Progenitor cell of endocrine pancreas (in vitro differentiated cells): Measurements from ENCODE around the gene CYP1B1. TPM values are rescaled to one million over a fixed set of nuclear protein-coding genes. Genes with fewer than 3 reads are reported as not detected.

ENCODE experiments used
- DNase-seq: peaks from one replicate; pipeline ENCODE4 v3.0.0; 2021; ENCODE audit warnings: low spot score; ENCODE audit not compliant: unreplicated experiment
- H3K27ac Mint-ChIP-seq: 2 replicates; pipeline ENCODE4 v1.8.0; 2021; ENCODE audit warnings: mild to moderate bottlenecking, moderate library complexity, mixed read lengths
- H3K27me3 Mint-ChIP-seq: 2 replicates; pipeline ENCODE4 v1.8.0; 2021; ENCODE audit warnings: mixed read lengths
- H3K36me3 Mint-ChIP-seq: 2 replicates; pipeline ENCODE4 v1.8.0; 2022; ENCODE audit warnings: mixed read lengths; ENCODE audit not compliant: insufficient read depth
- H3K4me1 Mint-ChIP-seq: 2 replicates; pipeline ENCODE4 v1.8.0; 2021; ENCODE audit warnings: low read depth, mixed read lengths
- H3K4me3 Mint-ChIP-seq: 2 replicates; pipeline ENCODE4 v1.8.0; 2021; ENCODE audit warnings: low read depth, mild to moderate bottlenecking, moderate library complexity, mixed read lengths
- H3K9me3 Mint-ChIP-seq: 2 replicates; pipeline ENCODE4 v1.8.0; 2021; ENCODE audit warnings: low read depth, mixed read lengths
- total RNA-seq: library from RNA; stranded (reverse); gene quantifications from 2 replicates; pipeline ENCODE4 v1.2.1, GENCODE V29; 2021
- TF ChIP-seq, protein P1 (sequence below): fragments of 200-600 bp; sonication (generic); IDR thresholded peaks from one replicate; pipeline ENCODE4 v1.5.0; 2021; ENCODE audit warnings: antibody characterized with exemption, mild to moderate bottlenecking; ENCODE audit not compliant: unreplicated experiment

Gene CYP1B1
- total RNA-seq, 1 donor from 2014 or later: 1.6 TPM

DNA sequence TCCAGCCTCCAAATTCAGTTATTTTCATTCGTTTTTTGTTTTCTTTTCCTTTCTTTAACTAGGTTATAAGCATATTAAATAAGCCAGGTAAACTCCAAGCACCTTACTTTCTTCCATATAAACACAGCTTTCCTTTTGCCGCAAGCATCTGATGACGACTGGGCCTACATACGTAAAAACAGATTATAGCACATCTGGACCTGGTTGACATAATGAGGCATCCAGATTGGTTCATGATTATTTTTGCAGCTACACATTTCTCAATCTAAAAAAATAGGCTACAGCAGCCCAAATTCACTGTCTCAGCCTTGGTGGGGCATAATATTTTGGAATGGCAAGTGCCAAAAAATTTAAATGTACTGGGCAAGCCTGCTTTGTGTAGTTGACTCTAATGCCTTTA lies 7.7 kb downstream of the CYP1B1 start:
- no peaks in the 10 kb centered on the region for H3K9me3 Mint-ChIP-seq
- no peak overlapping the region for H3K27ac Mint-ChIP-seq
- no peaks in the 10 kb centered on the region for H3K36me3 Mint-ChIP-seq
- H3K27me3 Mint-ChIP-seq: peaks cover 34% of the 10 kb centered on the region
- no peak for DNase-seq
- no peak overlapping the region for H3K4me3 Mint-ChIP-seq
- TF ChIP-seq, protein P1, sequence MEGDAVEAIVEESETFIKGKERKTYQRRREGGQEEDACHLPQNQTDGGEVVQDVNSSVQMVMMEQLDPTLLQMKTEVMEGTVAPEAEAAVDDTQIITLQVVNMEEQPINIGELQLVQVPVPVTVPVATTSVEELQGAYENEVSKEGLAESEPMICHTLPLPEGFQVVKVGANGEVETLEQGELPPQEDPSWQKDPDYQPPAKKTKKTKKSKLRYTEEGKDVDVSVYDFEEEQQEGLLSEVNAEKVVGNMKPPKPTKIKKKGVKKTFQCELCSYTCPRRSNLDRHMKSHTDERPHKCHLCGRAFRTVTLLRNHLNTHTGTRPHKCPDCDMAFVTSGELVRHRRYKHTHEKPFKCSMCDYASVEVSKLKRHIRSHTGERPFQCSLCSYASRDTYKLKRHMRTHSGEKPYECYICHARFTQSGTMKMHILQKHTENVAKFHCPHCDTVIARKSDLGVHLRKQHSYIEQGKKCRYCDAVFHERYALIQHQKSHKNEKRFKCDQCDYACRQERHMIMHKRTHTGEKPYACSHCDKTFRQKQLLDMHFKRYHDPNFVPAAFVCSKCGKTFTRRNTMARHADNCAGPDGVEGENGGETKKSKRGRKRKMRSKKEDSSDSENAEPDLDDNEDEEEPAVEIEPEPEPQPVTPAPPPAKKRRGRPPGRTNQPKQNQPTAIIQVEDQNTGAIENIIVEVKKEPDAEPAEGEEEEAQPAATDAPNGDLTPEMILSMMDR: no peak
- H3K4me1 Mint-ChIP-seq: no peaks in the 10 kb centered on the region

- peaks cover 20% of the 10 kb centered on the region for H3K27me3 Mint-ChIP-seq
- H3K27ac Mint-ChIP-seq: no peak overlapping the region
- H3K9me3 Mint-ChIP-seq: no peaks in the 10 kb centered on the region
- no peak overlapping the region for H3K4me3 Mint-ChIP-seq
- DNase-seq: no peak
- TF ChIP-seq, protein P1: no peak
- H3K4me1 Mint-ChIP-seq: no peaks in the 10 kb centered on the region
- H3K36me3 Mint-ChIP-seq: no peaks in the 10 kb centered on the region
Measured at GRCh38 chr2:38066421-38067115, 9.4 kb downstream of the CYP1B1 start.

GRCh38 chr2:38065502-38066135 lies 10.3 kb downstream of the CYP1B1 start:
- Mint-ChIP-seq H3K4me1 (no peaks in the 10 kb centered on the region), H3K27ac (no peak overlapping the region), H3K9me3 (no peaks in the 10 kb centered on the region), H3K4me3 (no peak overlapping the region), H3K36me3 (no peaks in the 10 kb centered on the region), H3K27me3 (peaks cover 12% of the 10 kb centered on the region)
- DNase-seq: no peak
- TF ChIP-seq, protein P1: no peak

DNA sequence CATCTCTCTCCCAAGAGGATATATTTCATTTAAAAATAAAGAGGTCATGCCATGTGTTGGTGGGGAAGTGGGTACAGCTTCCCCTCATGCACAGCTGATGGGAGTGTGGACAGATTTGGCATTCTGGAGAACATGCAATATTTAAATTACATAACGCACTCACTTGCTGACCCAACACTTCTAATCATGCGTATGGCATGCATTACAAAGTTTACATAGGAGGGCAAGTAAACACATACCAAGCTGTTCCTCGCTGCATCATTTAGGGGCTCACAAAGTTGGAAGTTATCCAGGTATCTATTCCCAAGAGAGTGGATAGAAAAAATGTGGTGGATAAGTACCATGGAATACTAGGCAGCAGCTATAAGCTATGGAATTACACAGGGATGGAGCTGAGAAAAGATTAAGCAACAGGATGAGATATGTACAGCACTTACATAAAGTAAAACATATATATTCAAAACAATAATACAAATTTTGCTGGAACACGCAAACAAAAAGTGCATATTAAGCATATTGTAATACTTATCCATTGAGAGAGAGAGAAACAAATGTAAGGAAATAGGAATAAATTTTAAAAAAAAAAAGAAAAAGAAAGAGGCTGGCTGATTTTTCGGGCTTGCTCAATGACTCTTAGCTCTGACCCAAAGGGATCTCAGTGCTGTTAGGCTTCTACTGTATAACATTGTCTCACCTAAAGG lies 11.0 kb downstream of the CYP1B1 start:
- Mint-ChIP-seq H3K27me3 (peaks cover 6% of the 10 kb centered on the region), H3K4me3 (no peak overlapping the region), H3K36me3 (no peaks in the 10 kb centered on the region), H3K27ac (no peak overlapping the region), H3K9me3 (no peaks in the 10 kb centered on the region), H3K4me1 (no peaks in the 10 kb centered on the region)
- no peak for DNase-seq
- TF ChIP-seq, protein P1: no peak

- Mint-ChIP-seq H3K4me1 (no peaks in the 10 kb centered on the region), H3K36me3 (no peaks in the 10 kb centered on the region), H3K9me3 (no peaks in the 10 kb centered on the region), H3K4me3 (no peak overlapping the region), H3K27me3 (no peaks in the 10 kb centered on the region), H3K27ac (no peak overlapping the region)
- TF ChIP-seq, protein P1: no peak
- no peak for DNase-seq
Measured at GRCh38 chr2:38060236-38061018, 15.5 kb downstream of the CYP1B1 start.
